MM.1S (cell line): ENCODE measurements around the gene SPPL2C.
A peak's percentile ranks its signal among the peaks of the same experiment; 100 is the strongest.

Experiments used
- DNase-seq: peaks from one replicate; pipeline ENCODE4 v3.0.0-alpha.2; 2015
- H2AFZ ChIP-seq: fragments of 300-600 bp; sonication (generic); 2 replicates; pipeline ENCODE4 v1.6.0; 2016; ENCODE audit warnings: antibody characterized with exemption, low read length
- H3F3A ChIP-seq: fragments of 300-600 bp; sonication (generic); 2 replicates; pipeline ENCODE4 v1.6.1; 2016; ENCODE audit warnings: mild to moderate bottlenecking, antibody characterized with exemption, low read length, moderate library complexity, mixed read lengths; ENCODE audit not compliant: insufficient read depth
- H3K27ac ChIP-seq: fragments of 300-600 bp; sonication (generic); 2 replicates; pipeline ENCODE4 v1.5.1; 2016; ENCODE audit warnings: mild to moderate bottlenecking, low read length
- H3K27me3 ChIP-seq: fragments of 300-600 bp; sonication (generic); replicated peaks from 2 replicates; pipeline ENCODE4 v1.6.0; 2016; ENCODE audit warnings: low read length; ENCODE audit not compliant: insufficient read depth
- H3K36me3 ChIP-seq: fragments of 300-600 bp; sonication (generic); replicated peaks from 2 replicates; pipeline ENCODE4 v1.6.1; 2016; ENCODE audit warnings: mild to moderate bottlenecking, low read length, mixed read lengths; ENCODE audit not compliant: insufficient read depth
- H3K4me1 ChIP-seq: fragments of 300-600 bp; sonication (generic); 2 replicates; pipeline ENCODE4 v1.6.1; 2016; ENCODE audit warnings: low read length, mixed read lengths
- H3K4me2 ChIP-seq: fragments of 300-600 bp; sonication (generic); 2 replicates; pipeline ENCODE4 v1.6.0; 2016; ENCODE audit warnings: low read depth, low read length
- H3K4me3 ChIP-seq: fragments of 300-600 bp; sonication (generic); 2 replicates; pipeline ENCODE4 v1.5.1; 2016; ENCODE audit warnings: low read length, mixed read lengths
- H3K79me2 ChIP-seq: fragments of 300-600 bp; sonication (generic); 2 replicates; pipeline ENCODE4 v1.6.1; 2016; ENCODE audit warnings: mixed run types, low read length, mixed read lengths
- H3K9ac ChIP-seq: fragments of 300-600 bp; sonication (generic); 2 replicates; pipeline ENCODE4 v1.6.1; 2016; ENCODE audit warnings: low read length, mixed read lengths
- H3K9me2 ChIP-seq: fragments of 300-600 bp; sonication (generic); replicated peaks from 2 replicates; pipeline ENCODE4 v1.6.1; 2016; ENCODE audit warnings: mild to moderate bottlenecking, low read length, mixed read lengths; ENCODE audit not compliant: insufficient read depth
- H3K9me3 ChIP-seq: fragments of 300-600 bp; sonication (generic); replicated peaks from 2 replicates; pipeline ENCODE4 v1.6.1; 2016; ENCODE audit warnings: mild to moderate bottlenecking, low read length, mixed read lengths; ENCODE audit not compliant: insufficient read depth
- H4K20me1 ChIP-seq: fragments of 300-600 bp; sonication (generic); 2 replicates; pipeline ENCODE4 v1.6.1; 2016; ENCODE audit warnings: mild to moderate bottlenecking, low read length, moderate library complexity, mixed read lengths; ENCODE audit not compliant: insufficient read depth
- EZH2 ChIP-seq: fragments of 300-600 bp; sonication (generic); optimal IDR thresholded peaks from 2 replicates; pipeline ENCODE3; 2017; ENCODE audit warnings: low read depth, mild to moderate bottlenecking, antibody characterized with exemption, low read length, mixed read lengths
- EZH2phosphoT487 ChIP-seq: fragments of 300-600 bp; sonication (generic); IDR thresholded peaks from 2 replicates; pipeline ENCODE4 v1.6.1; 2018; ENCODE audit warnings: antibody characterized with exemption, low read length
- TF ChIP-seq, protein P1 (sequence below): fragments of 300-600 bp; sonication (generic); IDR thresholded peaks from 2 replicates; pipeline ENCODE4 v1.5.1; 2016; ENCODE audit warnings: antibody characterized with exemption, low read length, mixed read lengths

Gene SPPL2C

DNA sequence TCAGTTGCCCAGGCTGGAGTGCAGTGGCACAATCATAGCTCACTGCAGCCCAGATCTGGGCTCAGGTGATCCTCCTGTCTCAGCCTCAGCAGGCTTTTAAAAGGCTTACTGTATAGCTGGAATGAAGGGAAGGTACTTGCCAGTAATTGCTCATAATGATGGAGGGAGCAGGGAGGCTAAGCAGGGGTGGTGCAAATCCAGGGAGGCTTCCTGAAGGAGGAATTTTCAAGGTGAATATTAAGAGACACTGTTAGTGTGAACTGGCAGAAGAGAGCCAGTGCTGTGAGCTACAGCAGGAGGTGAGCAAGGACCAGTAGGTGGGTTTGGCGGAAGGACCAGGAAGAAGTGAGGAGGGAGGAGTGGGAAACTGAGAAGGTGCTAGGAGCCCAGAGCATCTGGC lies 35.8 kb upstream of the SPPL2C start:
- Histone ChIP-seq H3K4me1 (no peaks in the 10 kb centered on the region), H3K9me3 (no peaks in the 10 kb centered on the region), H3K4me2 (no peak overlapping the region), H3K4me3 (no peak overlapping the region), H3K9ac (no peak overlapping the region), H3K79me2 (no peaks in the 10 kb centered on the region), H4K20me1 (no peaks in the 10 kb centered on the region), H2AFZ (no peak overlapping the region), H3K27me3 (peaks cover 79% of the 10 kb centered on the region), H3F3A (no peaks in the 10 kb centered on the region), H3K36me3 (no peaks in the 10 kb centered on the region), H3K27ac (no peak overlapping the region), H3K9me2 (no peaks in the 10 kb centered on the region)
- no peak for DNase-seq
- no peak for TF ChIP-seq EZH2
- TF ChIP-seq, protein P1, sequence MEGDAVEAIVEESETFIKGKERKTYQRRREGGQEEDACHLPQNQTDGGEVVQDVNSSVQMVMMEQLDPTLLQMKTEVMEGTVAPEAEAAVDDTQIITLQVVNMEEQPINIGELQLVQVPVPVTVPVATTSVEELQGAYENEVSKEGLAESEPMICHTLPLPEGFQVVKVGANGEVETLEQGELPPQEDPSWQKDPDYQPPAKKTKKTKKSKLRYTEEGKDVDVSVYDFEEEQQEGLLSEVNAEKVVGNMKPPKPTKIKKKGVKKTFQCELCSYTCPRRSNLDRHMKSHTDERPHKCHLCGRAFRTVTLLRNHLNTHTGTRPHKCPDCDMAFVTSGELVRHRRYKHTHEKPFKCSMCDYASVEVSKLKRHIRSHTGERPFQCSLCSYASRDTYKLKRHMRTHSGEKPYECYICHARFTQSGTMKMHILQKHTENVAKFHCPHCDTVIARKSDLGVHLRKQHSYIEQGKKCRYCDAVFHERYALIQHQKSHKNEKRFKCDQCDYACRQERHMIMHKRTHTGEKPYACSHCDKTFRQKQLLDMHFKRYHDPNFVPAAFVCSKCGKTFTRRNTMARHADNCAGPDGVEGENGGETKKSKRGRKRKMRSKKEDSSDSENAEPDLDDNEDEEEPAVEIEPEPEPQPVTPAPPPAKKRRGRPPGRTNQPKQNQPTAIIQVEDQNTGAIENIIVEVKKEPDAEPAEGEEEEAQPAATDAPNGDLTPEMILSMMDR, result no peak
- no peak for TF ChIP-seq EZH2phosphoT487

DNA sequence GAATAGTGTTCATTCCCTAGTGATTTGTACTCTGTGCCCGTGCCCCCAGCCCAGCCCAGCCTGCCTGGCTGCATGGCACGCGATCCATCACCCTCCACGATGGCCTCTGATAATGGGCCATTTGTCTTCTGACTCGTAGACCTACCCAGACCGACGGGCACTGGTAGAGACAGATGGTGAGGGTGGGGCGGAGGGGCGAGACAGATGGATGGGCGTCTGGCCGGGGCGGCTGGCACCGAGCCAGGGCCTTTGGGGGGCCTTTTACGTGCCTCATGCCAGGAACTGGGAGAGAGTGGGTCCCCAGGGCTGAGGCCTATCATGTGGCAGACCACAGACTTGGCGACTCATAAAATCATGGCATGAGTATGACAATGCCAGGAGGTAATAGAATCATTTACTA lies 35.2 kb upstream of the SPPL2C start:
- no peak overlapping the region for H3K4me3 ChIP-seq
- no peak for DNase-seq
- no peaks in the 10 kb centered on the region for H3K9me2 ChIP-seq
- H3K27ac ChIP-seq, result no peak overlapping the region
- H3K79me2 ChIP-seq, result no peaks in the 10 kb centered on the region
- no peaks in the 10 kb centered on the region for H3K36me3 ChIP-seq
- no peak overlapping the region for H3K4me2 ChIP-seq
- no peaks in the 10 kb centered on the region for H3K9me3 ChIP-seq
- H3K4me1 ChIP-seq, result no peaks in the 10 kb centered on the region
- TF ChIP-seq EZH2phosphoT487 (no peak), EZH2 (no peak)
- TF ChIP-seq, protein P1, result no peak
- no peak overlapping the region for H3K9ac ChIP-seq
- no peak overlapping the region for H2AFZ ChIP-seq
- H3K27me3 ChIP-seq, result peaks cover 74% of the 10 kb centered on the region
- no peaks in the 10 kb centered on the region for H3F3A ChIP-seq
- no peaks in the 10 kb centered on the region for H4K20me1 ChIP-seq

DNA sequence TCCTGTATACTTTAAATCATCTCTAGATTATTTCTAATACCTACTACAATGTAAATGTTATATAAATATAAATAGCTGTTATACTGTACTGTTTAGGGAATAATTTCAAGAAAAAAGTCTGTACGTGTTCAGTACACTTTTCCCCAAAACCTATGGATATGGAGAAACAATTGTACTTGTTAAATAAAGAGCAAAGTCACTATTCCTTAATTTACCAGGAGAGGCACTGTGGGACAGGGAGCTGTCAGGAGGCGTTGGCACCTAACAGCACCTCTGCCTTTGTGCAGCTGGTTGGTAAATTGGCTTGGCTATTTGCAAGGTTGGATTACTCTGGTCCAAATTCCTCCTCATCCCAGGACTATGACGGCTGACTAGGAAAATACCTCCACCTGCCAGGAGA lies 32.6 kb upstream of the SPPL2C start:
- Histone ChIP-seq H3K27me3 (peaks cover 49% of the 10 kb centered on the region), H3K79me2 (no peaks in the 10 kb centered on the region), H3F3A (no peaks in the 10 kb centered on the region), H3K9me3 (no peaks in the 10 kb centered on the region), H3K36me3 (no peaks in the 10 kb centered on the region), H3K4me2 (no peak overlapping the region), H4K20me1 (no peaks in the 10 kb centered on the region), H3K27ac (no peak overlapping the region), H2AFZ (no peak overlapping the region), H3K9ac (no peak overlapping the region), H3K4me1 (no peaks in the 10 kb centered on the region), H3K9me2 (no peaks in the 10 kb centered on the region), H3K4me3 (no peak overlapping the region)
- no peak for DNase-seq
- no peak for TF ChIP-seq EZH2phosphoT487
- TF ChIP-seq, protein P1, result peak; percentile 18
